ENCODE measurements around the gene PAX4.

The PAX4 gene

DNA sequence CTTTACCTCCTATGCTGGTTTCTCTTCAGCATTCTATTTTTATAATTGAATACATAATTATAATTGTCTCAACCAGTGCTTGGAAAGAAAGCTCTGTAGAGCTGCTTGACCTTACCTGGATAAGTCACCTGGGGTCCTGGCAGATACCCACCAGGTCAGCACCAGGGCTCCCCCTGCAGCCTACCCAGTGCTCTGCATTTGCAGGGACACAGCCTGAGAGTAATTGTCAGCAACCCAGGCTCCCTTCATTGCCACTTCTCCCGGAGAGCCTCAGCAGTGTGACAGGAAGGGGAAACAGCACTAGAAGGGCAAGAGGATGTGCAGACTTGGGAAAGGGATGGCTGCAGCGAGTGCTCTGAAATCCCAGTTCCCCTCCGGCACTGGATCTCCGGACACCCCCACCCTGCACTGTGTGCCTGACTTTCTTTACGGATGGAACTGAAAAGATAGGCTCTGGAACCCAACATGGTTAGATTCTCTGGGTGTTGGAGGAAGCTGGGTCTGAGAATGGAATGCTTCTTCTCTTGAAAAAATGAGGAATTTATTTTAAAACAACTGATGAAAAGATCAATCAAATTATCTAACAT lies 11.4 kb upstream of the PAX4 start:
- DNase-seq (ENCODE audit: low read depth in 2 of 2) = peak in 1 of 2 donors; percentile 15

DNA sequence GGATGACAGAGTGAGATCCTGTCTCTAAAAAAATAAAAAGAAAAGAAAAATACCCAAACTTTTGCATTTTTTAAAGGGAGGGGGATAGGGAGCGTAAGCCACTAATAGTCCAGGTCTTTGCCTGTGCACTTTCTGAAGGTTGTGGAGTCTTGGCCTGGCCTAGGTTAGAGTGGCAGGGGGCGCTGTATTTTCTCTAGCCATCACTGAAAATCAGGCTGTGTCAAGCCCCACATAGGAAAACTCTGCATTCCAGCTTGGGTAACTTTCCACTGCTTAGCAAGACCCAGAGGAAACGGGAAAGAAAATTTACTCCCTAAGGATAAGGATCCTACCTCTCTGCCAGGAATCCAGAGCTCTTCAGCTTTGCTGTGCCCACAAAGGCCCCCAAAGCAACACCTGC lies 10.5 kb upstream of the PAX4 start:
- DNase-seq (ENCODE audit: low read depth in 2 of 2) = no peak

DNA sequence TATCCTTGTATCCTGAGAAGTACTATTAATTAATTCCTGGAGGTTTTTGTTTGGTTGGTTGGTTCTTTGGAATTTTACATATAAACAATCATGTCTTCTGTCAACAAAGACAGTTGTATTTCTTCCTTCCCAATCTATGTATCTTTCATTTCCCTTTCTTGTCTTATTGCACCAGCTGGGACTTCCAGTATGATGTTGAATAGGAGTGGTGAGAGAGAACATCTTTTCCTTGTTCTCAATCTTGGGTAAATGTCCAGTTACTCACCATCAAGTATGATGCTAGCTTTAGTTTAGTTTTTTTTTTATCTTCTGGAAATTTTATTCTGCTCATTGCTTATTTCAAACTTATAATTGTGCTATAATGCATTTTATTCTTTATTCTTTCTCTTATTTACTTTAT lies 7.4 kb upstream of the PAX4 start:
- DNase-seq (ENCODE audit: low read depth in 2 of 2) = no peak

DNA sequence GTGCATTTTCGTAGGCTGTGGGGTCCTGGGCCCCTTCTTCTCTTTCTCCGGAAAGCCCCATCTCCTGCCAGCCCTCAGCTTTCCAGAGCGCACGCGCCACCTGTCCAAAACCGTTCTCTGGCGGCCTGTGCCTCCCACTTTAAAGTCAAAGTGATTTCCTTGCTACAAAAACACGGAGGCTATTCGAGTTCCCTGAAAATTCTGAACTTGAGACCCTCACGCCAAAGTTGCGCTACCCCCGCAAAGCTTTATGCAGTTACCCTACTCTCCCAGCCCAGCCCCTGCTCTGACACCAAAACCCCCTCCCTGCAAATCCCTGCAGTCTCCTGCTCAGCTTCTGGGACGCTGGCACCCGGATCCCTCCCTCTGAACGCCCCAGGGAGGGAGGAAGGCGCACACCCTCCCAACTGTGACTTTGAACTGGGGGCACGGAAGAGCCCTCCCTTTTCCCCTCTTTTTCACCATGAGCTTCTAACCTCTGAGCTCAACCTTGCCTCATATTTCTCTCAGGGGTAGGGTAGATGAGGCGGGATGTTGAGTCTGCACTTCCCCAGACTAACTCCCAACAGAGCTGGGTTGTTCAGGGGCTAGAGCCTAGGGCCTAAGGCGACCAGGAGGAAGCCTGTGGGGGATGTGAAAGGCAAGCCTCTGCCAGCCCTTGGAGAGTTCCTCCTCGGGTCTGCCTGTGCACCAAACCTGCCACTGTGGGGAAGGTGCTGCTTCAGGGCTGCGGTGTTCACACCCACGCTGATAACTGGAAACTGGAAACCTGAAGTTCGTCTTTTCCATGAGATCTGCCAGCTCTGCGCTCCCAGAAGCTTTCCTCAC lies 2.7 kb upstream of the PAX4 start:
- DNase-seq (ENCODE audit: low read depth in 2 of 2) = no peak

DNA sequence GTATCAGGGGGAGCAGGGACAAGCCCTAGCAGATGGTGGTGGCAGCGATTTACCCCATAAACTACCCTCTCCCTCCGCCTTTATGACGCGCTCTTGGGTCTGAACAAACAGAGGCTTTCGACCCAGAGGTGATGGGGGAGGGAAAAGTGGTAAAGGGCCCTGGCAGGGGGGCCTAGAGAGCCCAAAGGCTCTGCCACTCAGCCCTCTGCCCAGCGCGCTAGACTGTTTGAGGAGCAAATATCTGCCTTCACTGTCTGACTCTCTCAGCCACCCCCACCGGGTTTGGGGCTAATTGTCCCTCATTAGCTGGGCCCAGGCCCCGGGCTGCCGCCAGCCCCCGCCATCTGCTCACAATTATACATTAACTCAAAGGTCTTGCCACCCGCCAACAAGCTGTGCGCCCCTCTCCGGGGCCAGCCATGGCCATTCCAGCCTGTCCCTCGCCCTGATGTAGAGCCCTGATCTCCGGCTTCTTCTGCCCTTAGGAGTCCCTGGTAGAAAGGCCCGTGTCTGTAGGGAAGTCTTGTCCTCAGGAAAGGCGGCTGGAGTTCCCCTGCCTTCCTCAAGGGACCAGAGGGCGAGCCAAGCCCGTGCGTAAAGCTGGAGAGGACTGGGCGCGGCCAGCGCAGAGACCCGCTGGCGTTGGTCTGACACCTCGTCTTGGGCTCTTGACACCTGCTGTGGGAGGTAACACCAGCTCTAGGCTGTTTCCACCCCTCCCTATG lies 1.9 kb upstream of the PAX4 start:
- DNase-seq (ENCODE audit: low read depth in 2 of 2) = no peak

DNA sequence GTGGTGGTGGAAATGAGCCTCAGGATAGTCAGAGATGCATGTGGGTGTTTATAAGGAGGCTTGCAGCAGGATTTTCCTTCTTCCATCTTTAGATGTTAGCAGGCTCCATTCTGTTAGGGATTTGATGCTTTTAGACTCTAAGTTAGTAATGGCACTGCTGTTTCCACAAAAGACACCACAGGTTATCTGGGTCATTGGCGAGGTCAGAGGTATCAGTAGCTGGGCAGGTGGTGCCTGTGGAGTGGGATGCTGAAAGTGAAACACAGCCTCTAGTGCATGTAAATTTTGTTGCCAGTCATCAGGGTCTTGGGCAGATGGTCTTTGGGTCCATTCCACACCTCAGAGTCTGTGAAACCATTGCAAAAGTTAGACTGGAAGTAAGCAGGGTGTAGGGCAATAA lies 833 bp upstream of the PAX4 start:
- DNase-seq (ENCODE audit: low read depth in 2 of 2) = no peak

DNA sequence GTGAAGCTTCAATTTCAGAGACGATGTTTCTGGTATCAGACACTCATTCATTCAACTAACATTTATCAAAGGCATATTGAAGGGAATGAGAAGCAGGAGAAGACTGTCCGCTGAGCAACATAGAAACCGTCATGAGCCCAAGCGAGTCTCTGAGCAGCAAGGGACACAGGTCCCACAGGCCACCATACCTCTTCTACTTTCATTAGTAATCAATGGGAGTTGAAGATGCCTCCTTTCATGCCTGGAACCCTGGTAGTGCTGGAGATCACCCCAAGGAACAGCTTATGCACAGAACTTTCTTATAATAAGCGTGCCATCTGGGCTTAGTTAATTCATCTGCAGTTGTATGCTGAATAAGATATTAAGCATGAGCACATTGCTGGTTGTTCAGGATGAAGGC lies 1.2 kb downstream of the PAX4 start:
- no peak for DNase-seq (ENCODE audit: low read depth in 2 of 2)

DNA sequence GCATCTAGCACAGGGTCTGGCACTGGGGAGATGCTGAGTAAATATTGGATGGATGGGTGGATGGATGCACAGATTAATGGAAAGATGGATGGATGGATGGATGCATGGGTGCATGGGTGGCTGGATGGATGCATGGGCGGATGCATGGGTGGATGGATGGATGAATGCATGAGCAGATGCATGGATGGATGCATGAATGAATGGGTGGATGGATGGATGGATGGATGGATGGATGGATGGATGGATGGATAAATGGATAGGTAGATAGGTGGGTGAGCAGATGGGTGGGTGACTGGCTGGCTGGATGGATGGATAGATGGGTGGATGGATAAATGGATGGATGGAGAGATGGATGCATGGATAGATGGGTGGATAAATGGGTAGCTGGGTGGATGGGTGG lies 5.7 kb downstream of the PAX4 start:
- no peak for DNase-seq (ENCODE audit: low read depth in 2 of 2)

DNA sequence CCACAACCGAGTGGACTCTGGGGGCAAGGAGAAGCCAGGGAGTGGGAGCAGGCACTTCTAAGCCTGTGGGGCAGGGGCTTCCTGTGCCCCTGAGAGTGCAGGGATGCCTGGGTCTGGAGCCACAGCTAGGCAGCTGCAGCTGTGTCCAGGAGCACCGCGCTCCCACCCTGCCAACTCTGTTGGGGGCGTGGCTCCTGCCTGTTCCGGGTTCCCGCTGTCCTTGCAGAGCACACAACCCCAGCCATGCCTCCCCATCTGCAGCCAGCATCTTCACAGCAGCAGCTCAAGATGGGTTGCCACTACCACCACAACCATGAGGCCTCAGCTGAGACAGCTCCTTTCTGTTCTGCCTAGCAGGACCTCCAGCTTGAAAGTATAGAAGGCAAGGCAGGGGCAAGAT lies 8.6 kb downstream of the PAX4 start:
- DNase-seq (ENCODE audit: low read depth in 2 of 2) = no peak

DNA sequence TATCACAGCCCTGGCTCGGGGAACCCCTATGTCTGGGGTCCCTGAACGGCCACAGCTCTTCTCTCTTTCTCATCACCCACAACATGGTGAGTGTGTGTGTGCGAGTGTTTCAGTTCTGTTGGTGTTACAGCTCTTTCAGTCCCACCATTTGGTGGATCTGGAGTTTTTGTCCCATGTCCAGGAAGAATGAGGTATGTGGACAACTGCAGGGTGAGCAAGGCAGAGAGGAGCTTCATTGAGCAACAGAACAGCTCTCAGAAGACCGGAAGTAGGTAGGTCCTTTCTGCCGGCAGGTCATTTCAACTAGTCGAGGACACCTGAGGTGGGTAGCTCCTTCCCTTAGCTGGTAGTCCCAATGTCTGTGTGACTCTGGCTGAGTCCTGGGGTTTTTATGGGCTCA lies 9.5 kb downstream of the PAX4 start:
- no peak for DNase-seq (ENCODE audit: low read depth in 2 of 2)

DNA sequence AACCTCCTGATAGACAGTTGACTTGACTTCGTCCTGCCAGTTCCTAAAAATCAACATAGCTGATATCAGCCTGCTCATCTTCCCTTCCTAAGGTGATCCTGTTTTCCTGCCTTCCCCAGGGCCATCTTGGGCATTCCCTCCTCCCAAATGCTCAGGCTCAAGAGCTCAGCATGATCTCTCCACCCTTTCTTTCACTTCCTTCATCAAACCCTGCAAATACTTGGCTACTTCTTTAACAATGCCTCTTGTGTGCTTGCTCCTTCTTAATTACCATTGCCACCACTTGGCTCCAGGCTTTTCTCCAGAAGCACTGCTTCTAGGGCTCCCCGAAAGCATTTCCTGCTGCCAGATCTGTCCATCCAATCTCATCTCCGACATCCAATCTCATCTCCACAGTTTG lies 17.1 kb downstream of the PAX4 start:
- no peak for DNase-seq (ENCODE audit: low read depth in 2 of 2)

DNA sequence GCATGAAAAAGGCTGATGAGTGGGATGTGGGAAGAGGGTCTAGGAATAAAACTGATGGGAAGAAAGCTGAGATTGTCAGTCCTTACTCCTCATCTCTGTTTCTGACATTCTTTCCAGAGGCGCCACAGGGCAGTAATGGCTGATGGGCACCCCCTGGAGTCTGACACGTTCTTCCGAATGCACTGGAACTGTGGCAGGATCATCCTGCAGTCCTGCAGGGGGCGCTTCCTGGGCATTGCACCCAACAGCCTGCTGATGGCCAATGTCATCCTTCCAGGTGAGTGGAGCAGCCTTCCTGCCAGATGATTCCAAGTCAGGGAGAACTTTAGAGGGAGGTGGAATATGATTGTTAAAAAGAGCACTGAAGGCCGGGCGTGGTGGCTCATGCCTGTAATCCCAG lies 19.6 kb downstream of the PAX4 start:
- no peak for DNase-seq (ENCODE audit: low read depth in 2 of 2)

DNA sequence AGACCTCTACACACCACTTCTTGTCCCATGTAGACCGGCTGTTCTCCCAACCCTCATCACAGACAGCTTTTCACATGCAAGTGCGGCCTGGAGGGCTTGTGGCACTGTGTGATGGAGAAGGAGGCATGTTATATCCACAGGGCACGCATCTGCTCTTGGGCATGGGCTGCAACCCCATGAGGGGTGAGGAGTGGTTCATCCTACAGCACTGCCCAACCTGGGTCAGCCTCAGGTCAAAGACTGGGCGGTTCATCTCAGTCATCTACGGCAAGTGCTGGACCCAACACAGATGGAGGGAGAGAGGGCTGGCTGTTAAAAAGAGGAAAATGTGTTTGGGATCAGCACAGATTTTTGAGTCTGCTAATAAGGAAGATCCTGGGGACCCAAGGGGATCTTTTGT lies 22.2 kb downstream of the PAX4 start:
- no peak for DNase-seq (ENCODE audit: low read depth in 2 of 2)

DNA sequence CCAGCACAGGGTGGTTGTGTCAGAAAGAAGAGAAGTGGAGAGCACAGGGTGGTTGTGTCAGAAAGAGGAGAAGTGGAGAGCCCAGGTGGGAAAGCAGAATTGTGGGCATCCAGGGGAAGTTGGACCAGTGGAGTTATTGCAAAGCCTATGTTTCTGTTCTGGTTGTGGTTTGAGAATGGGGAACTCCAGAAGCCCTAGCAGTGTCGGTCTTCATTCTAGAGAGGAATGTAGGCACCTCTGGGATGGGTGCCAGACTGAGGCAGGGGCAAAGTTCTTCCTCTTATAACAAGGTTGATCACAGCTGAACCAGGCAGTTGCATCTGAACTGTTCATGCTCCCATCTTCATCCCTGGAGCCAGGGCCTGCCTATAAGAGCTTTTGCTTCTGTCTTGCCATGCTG lies 23.5 kb downstream of the PAX4 start:
- no peak for DNase-seq (ENCODE audit: low read depth in 2 of 2)

DNA sequence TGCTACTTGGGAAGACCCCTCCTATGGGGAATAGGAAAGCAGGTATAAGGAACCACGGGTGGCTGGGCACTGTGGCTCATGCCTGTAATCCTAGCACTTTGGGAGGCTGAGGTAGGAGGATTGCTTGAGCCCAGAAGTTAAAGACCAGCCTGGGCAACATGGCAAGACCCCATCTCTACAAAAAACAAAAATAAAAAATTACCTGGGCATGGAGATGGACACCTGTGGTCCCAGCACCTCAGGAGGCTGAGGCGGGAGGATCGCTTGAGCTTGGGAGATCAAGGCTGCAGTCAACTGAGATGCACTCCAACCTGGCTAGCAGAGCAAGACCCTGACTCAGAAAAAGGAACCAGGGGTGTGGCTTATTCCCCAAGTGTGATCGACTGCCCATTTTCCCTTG lies 25.4 kb downstream of the PAX4 start:
- DNase-seq (ENCODE audit: low read depth in 2 of 2) = no peak

DNA sequence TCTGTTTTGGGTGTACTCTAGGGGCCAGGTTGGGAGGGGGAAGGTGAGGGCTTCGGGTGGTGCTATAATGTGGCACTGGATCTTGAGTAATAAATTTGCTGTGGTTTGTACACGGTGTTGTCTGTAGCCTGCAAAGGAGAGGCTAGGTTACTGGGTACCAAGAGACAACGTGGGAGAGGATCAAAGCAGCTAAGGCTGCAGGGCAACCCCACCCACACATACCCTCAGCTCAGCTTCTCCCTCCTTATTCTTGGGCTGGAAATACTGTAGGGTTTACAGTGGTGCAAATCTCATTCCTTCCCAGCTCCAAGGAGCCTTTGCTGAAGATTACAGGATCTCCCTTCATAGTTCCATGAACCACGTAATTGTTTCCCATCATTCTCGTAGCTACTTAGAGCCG lies 26.4 kb downstream of the PAX4 start:
- DNase-seq (ENCODE audit: low read depth in 2 of 2) = no peak

DNA sequence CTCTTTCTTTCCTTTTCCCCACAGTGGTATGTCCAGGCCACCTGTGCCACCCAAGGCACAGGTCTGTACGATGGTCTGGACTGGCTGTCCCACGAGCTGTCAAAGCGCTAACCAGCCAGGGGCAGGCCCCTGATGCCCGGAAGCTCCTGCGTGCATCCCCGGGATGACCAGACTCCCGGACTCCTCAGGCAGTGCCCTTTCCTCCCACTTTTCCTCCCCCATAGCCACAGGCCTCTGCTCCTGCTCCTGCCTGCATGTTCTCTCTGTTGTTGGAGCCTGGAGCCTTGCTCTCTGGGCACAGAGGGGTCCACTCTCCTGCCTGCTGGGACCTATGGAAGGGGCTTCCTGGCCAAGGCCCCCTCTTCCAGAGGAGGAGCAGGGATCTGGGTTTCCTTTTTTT lies 26.8 kb downstream of the PAX4 start:
- no peak for DNase-seq (ENCODE audit: low read depth in 2 of 2)

DNA sequence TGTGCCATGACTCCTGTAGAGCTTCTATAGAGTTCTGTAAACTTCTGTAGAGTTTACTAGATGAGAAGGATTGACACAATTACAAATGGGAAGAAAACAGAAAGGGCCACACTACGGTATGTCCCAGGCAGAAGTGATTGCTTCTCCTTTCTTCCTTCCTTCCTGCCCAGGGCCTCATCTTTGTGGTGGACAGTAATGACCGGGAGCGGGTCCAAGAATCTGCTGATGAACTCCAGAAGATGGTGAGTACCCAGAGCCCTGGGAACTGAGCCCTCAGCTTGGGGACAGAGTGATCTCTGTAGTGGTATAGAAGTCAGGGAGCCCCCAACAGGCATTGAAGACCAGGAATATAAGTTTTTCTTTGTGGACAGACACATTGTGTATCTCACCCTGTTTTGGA lies 28.0 kb downstream of the PAX4 start:
- DNase-seq (ENCODE audit: low read depth in 2 of 2) = no peak

DNA sequence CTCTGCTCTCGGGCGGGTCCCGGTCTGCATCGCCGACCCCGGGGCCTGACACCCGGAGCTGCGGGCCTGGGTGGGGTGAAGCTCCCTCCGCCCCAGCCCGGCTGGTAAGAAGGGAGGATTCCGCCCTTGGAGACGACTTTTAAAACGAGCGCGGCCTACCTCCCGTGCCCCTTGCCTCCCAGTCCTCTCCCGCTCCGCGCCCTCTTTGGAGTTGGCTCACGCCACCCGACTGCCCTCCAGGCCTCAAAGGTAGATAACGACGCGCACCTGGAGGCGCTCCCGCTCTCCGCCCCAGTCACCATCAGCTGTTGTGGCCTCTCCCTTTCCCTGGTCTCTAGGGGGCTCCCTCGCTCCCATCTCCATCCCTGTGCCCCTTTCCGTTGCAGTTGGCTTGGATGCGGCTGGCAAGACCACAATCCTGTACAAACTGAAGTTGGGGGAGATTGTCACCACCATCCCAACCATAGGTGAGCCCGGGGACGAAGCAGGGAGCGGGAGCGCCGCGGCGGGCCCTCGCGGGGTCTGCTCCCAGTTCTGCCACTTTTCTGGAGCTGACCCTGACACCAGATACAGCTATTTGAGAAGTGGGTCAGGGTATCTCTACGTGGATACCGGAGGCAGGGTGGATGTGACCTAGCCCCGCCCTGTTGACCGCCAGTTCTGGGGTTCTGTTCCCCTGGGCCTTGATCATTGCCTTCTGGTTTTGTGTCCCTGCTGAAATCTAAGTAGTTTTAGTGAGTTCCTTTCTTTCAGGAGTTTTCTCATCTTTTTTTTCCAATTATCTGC lies 29.1 kb downstream of the PAX4 start:
- no peak for DNase-seq (ENCODE audit: low read depth in 2 of 2)

DNA sequence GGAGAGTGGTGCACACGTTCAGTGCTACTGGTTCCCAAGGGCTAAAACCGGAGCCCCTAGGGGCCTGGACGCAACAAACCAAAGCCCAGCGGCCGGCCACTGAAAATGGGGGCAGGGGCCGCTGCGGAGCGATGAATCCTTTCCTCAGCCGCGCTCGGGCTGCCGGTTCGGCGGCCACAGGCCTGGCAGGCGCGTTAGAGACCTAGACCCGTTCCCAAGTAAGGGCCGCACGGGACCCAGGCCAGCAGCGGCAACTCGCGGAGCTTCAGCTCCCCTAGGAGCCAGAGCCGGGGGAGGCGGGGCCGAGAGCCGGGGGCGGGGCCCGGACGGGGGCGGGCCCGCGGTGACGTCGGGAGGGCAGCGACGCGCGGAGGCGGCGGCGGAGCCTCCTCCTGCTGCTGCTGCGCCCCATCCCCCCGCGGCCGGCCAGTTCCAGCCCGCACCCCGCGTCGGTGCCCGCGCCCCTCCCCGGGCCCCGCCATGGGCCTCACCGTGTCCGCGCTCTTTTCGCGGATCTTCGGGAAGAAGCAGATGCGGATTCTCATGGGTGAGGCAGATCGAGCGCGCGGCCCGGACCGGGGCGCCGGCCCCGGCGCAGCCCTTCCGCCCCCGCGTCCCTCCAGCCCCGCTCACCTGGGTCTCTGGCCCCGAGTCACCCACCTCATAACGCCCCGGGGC lies 29.8 kb downstream of the PAX4 start, which contains the start of gene ARF5:
Gene ARF5 (plus strand): TSS at position 393 of the 678 bp plus-strand sequence. CDS start 88 bp downstream, at position 481.
- DNase-seq (ENCODE audit: low read depth in 2 of 2) = peak; percentile 80 to 84

DNA sequence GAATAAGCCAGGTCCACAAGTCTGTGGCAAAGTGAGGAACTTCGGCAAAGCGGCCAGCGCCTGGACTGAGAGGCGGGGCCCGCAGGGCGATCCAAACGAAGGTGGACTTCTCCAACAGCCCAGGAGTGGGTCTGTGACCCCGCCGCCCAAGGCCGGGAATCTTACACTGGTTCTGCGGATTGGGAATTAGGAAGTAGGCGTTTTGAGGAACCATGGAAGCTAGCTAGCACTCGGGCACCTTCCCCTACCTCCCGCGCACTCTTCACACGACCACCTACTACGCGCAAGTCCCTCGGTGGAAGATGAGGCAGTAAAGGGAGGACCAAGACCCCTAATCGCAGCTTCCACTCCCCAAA lies 30.3 kb downstream of the PAX4 start:
- no peak for DNase-seq (ENCODE audit: low read depth in 2 of 2)

DNA sequence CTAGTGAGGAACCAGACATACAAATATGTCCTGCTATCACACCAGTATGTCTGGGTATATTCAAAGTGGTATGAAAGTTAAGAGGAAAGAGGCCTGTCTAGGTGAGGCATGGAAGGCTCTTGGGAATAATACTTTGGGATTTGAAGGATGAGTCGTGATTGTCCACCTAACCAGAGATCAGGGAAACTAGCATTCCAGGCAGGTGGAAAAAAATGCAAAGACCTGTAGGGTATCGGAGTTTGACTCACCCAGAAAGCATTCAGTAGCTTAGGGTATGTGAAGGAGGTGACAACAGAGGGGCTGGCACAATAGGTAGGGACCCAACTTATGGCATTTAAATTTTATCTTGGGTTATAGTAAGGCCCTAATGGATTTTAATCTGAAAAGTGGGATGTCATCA lies 31.6 kb downstream of the PAX4 start:
- no peak for DNase-seq (ENCODE audit: low read depth in 2 of 2)
